ENCODE results near the gene KIAA0825.

GRCh38 chr5:94526706-94527105, 91.7 kb downstream of the KIAA0825 start:
- TF ChIP-seq CTCF (IDR thresholded peaks at IDR 0.05; ENCODE audit: low read depth, low read length, poor library complexity, severe bottlenecking) = no peak
- no peak for TF ChIP-seq EZH2phosphoT487 (IDR thresholded peaks at IDR 0.05; ENCODE audit: borderline replicate concordance, low read length)
